SK-N-SH treated with all-trans-retinoic acid at 6 μM for 48 hours (cell line): ENCODE measurements around the gene RAB11FIP3.
A peak's percentile ranks its signal among the peaks of the same experiment; 100 is the strongest.

Experiments
- ATAC-seq: fragments of 200-7000 bp; cut with Tn5 transposase; 3 replicates; pipeline ENCODE4 v1.9.1; 2020; ENCODE audit warnings: mild to moderate bottlenecking, moderate library complexity
- ARNTL ChIP-seq: fragments of 450-650 bp; formaldehyde crosslinking; IDR thresholded peaks from 2 replicates; pipeline ENCODE4 v1.5.0; 2020; ENCODE audit warnings: low read depth, mild to moderate bottlenecking, moderate library complexity, borderline replicate concordance
- CREB5 ChIP-seq: fragments of 250-450 bp; sonication (Bioruptor Pico); IDR thresholded peaks from 2 replicates; pipeline ENCODE4 v1.5.1; 2020; ENCODE audit warnings: low read depth, mild to moderate bottlenecking, moderate library complexity
- CSDC2 ChIP-seq: fragments of 250-450 bp; sonication (Bioruptor Pico); IDR thresholded peaks from 2 replicates; pipeline ENCODE4 v1.5.0; 2020; ENCODE audit warnings: mild to moderate bottlenecking, moderate library complexity
- CSRNP3 ChIP-seq: fragments of 250-450 bp; sonication (Bioruptor Pico); IDR thresholded peaks from 2 replicates; pipeline ENCODE4 v1.5.1; 2021; ENCODE audit warnings: mild to moderate bottlenecking, moderate library complexity
- ESRRG ChIP-seq: fragments of 250-450 bp; sonication (Bioruptor Pico); IDR thresholded peaks from 2 replicates; pipeline ENCODE4 v1.6.1; 2021; ENCODE audit warnings: mild to moderate bottlenecking
- GLIS3 ChIP-seq: fragments of 250-450 bp; sonication (Bioruptor Pico); IDR thresholded peaks from 2 replicates; pipeline ENCODE4 v1.5.0; 2020; ENCODE audit warnings: mild to moderate bottlenecking, moderate library complexity
- OSR1 ChIP-seq: fragments of 250-450 bp; sonication (Bioruptor Pico); IDR thresholded peaks from 2 replicates; pipeline ENCODE4 v1.8.0; 2022; ENCODE audit warnings: moderate library complexity, mild to moderate bottlenecking, inconsistent platforms
- PATZ1 ChIP-seq: fragments of 250-450 bp; sonication (Bioruptor Pico); IDR thresholded peaks from 2 replicates; pipeline ENCODE4 v1.8.0; 2020; ENCODE audit warnings: mild to moderate bottlenecking, moderate library complexity, borderline replicate concordance
- PPARA ChIP-seq: fragments of 250-450 bp; sonication (Bioruptor Pico); IDR thresholded peaks from 2 replicates; pipeline ENCODE4 v1.5.0; 2020; ENCODE audit warnings: mild to moderate bottlenecking, borderline replicate concordance
- RARB ChIP-seq: fragments of 250-450 bp; sonication (Bioruptor Pico); IDR thresholded peaks from 2 replicates; pipeline ENCODE4 v1.8.0; 2021; ENCODE audit warnings: mild to moderate bottlenecking, moderate library complexity
- SNAI2 ChIP-seq: fragments of 250-450 bp; sonication (Bioruptor Pico); IDR thresholded peaks from 2 replicates; pipeline ENCODE4 v1.5.0; 2020; ENCODE audit warnings: mild to moderate bottlenecking, moderate library complexity
- TCF4 ChIP-seq: fragments of 250-450 bp; sonication (Bioruptor Pico); IDR thresholded peaks from 2 replicates; pipeline ENCODE4 v1.8.0; 2021; ENCODE audit warnings: mild to moderate bottlenecking, moderate library complexity, borderline replicate concordance
- TOX ChIP-seq: fragments of 250-450 bp; sonication (Bioruptor Pico); IDR thresholded peaks from 2 replicates; pipeline ENCODE4 v1.8.0; 2021; ENCODE audit warnings: mild to moderate bottlenecking, moderate library complexity, borderline replicate concordance
- TSHZ2 ChIP-seq: fragments of 250-450 bp; sonication (Bioruptor Pico); IDR thresholded peaks from 2 replicates; pipeline ENCODE4 v1.5.0; 2020; ENCODE audit warnings: mild to moderate bottlenecking, moderate library complexity
- ZC3H10 ChIP-seq: fragments of 250-450 bp; sonication (Bioruptor Pico); IDR thresholded peaks from 2 replicates; pipeline ENCODE4 v1.5.1; 2021; ENCODE audit warnings: mild to moderate bottlenecking, moderate library complexity
- ZFP30 ChIP-seq: fragments of 450-650 bp; formaldehyde crosslinking; IDR thresholded peaks from 2 replicates; pipeline ENCODE4 v1.5.0; 2022; ENCODE audit warnings: mild to moderate bottlenecking, moderate library complexity
- ZNF565 ChIP-seq: fragments of 450-650 bp; formaldehyde crosslinking; conservative IDR thresholded peaks from 2 replicates; pipeline ENCODE4 v1.5.0; 2020; ENCODE audit warnings: low read depth, mild to moderate bottlenecking, moderate library complexity
- ZNF70 ChIP-seq: fragments of 450-650 bp; formaldehyde crosslinking; IDR thresholded peaks from 2 replicates; pipeline ENCODE4 v1.5.0; 2020; ENCODE audit warnings: mild to moderate bottlenecking, moderate library complexity
- ZNF8 ChIP-seq: fragments of 450-650 bp; formaldehyde crosslinking; IDR thresholded peaks from 2 replicates; pipeline ENCODE4 v1.5.0; 2020; ENCODE audit warnings: mild to moderate bottlenecking, moderate library complexity

Gene RAB11FIP3

GRCh38 chr16:564690-565418 is 139.4 kb downstream of the RAB11FIP3 start (continued):
- no peak for TF ChIP-seq ARNTL (CRISPR knock-in tag)
- no peak for TF ChIP-seq TOX (CRISPR knock-in tag)
- no peak for TF ChIP-seq GLIS3 (CRISPR knock-in tag)
- TF ChIP-seq PATZ1 (CRISPR knock-in tag), result no peak
- TF ChIP-seq ZFP30, result no peak
- no peak for TF ChIP-seq ZNF8 (CRISPR knock-in tag)
- TF ChIP-seq CSRNP3 (CRISPR knock-in tag), result no peak
- TF ChIP-seq ZNF565 (CRISPR knock-in tag), result no peak

- TF ChIP-seq TOX (CRISPR knock-in tag), result no peak
- 0 out of 2 replicates have a peak, but pooled peaks have one; percentile 15 for TF ChIP-seq TCF4 (CRISPR knock-in tag)
- 0 out of 2 replicates have a peak, but pooled peaks have one; percentile 21 for TF ChIP-seq PATZ1 (CRISPR knock-in tag)
- peak; percentile 50 for ATAC-seq
Observed at GRCh38 chr16:565419-566330, 140.2 kb downstream of the RAB11FIP3 start.

- TF ChIP-seq ZNF565 (CRISPR knock-in tag), result no peak
- no peak for TF ChIP-seq OSR1 (CRISPR knock-in tag)
- TF ChIP-seq ZNF8 (CRISPR knock-in tag), result no peak
- no peak for TF ChIP-seq CREB5 (CRISPR knock-in tag)
- TF ChIP-seq TOX (CRISPR knock-in tag), result no peak
- no peak for TF ChIP-seq GLIS3 (CRISPR knock-in tag)
- TF ChIP-seq SNAI2, result no peak
- no peak for TF ChIP-seq TSHZ2
- no peak for TF ChIP-seq ESRRG
- TF ChIP-seq PPARA (CRISPR knock-in tag), result no peak
- TF ChIP-seq RARB (CRISPR knock-in tag), result no peak
- no peak for TF ChIP-seq CSRNP3 (CRISPR knock-in tag)
- no peak for TF ChIP-seq ARNTL (CRISPR knock-in tag)
- no peak for TF ChIP-seq ZC3H10 (CRISPR knock-in tag)
- TF ChIP-seq CSDC2, result no peak
- no peak for TF ChIP-seq ZNF70
- ATAC-seq, result peak; percentile 61
Observed at GRCh38 chr16:566475-567372, 141.3 kb downstream of the RAB11FIP3 start, which contains the start of gene NHLRC4. Gene NHLRC4, plus strand, starts transcription at chr16:567005. Its CDS starts 1,043 bp downstream, at chr16:568048.
